ENCODE data around the gene PGM2.

Gene PGM2

GRCh38 chr4:37830640-37831039 is 4.2 kb downstream of the PGM2 start:
- Mint-ChIP-seq H3K9me3 (no peaks in the 10 kb centered on the region), H3K27ac (no peak overlapping the region), H3K36me3 (peaks cover 76% of the 10 kb centered on the region), H3K4me1 (peaks cover 36% of the 10 kb centered on the region), H3K4me3 (no peak overlapping the region)
- ATAC-seq, result no peak
- DNase-seq (ENCODE audit: low spot score in 2 of 2), result no peak

DNA sequence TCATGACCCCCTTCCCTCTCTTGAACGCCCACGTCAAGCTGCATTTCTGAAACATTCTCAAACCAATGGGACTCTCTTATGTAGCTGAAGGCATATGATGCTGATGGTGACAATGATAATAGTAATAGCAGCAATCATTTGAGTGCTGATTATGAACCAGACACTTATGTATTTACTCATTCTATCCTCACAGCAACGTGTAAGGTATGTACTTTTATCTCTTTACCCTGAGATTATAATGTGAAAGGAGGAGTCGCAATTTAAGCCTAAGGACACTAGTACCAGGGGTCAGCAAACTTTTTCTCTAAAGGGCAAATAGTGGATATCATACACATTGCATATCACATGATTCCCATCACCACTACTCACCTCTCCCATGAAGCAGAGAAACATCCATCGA is 8.5 kb downstream of the PGM2 start:
- Mint-ChIP-seq H3K27ac (no peak overlapping the region), H3K36me3 (peaks cover 90% of the 10 kb centered on the region), H3K9me3 (no peaks in the 10 kb centered on the region), H3K4me3 (no peak overlapping the region), H3K4me1 (peaks cover 23% of the 10 kb centered on the region)
- ATAC-seq (no peak), DNase-seq (ENCODE audit: low spot score in 2 of 2) (no peak)

- DNase-seq (ENCODE audit: low spot score in 2 of 2), result no peak
- ATAC-seq, result no peak
- H3K4me1 Mint-ChIP-seq, result peaks cover 17% of the 10 kb centered on the region
- H3K27ac Mint-ChIP-seq, result no peak overlapping the region
- no peak overlapping the region for H3K4me3 Mint-ChIP-seq
- H3K36me3 Mint-ChIP-seq, result peaks cover 89% of the 10 kb centered on the region
- no peaks in the 10 kb centered on the region for H3K9me3 Mint-ChIP-seq
These were observed 9.3 kb downstream of the PGM2 start for GRCh38 chr4:37835806-37836205.

GRCh38 chr4:37836274-37836673 is 9.8 kb downstream of the PGM2 start:
- DNase-seq (ENCODE audit: low spot score in 2 of 2) (no peak), ATAC-seq (no peak)
- H3K36me3 Mint-ChIP-seq, result peaks cover 89% of the 10 kb centered on the region
- peak overlapping the region; percentile 1 for H3K27ac Mint-ChIP-seq
- H3K4me3 Mint-ChIP-seq, result no peak overlapping the region
- H3K9me3 Mint-ChIP-seq, result no peaks in the 10 kb centered on the region
- H3K4me1 Mint-ChIP-seq, result peaks cover 17% of the 10 kb centered on the region

GRCh38 chr4:37836838-37837440 is 10.5 kb downstream of the PGM2 start:
- peak overlapping the region; percentile 1 for H3K27ac Mint-ChIP-seq
- ATAC-seq (no peak), DNase-seq (ENCODE audit: low spot score in 2 of 2) (no peak)
- no peaks in the 10 kb centered on the region for H3K9me3 Mint-ChIP-seq
- H3K4me1 Mint-ChIP-seq, result peaks cover 17% of the 10 kb centered on the region
- H3K36me3 Mint-ChIP-seq, result peaks cover 89% of the 10 kb centered on the region
- no peak overlapping the region for H3K4me3 Mint-ChIP-seq

- DNase-seq (ENCODE audit: low spot score in 2 of 2) (no peak), ATAC-seq (no peak)
- Mint-ChIP-seq H3K36me3 (peaks cover 89% of the 10 kb centered on the region), H3K4me1 (peaks cover 17% of the 10 kb centered on the region), H3K9me3 (no peaks in the 10 kb centered on the region), H3K4me3 (no peak overlapping the region), H3K27ac (peak overlapping the region; percentile 1)
These were observed 11.0 kb downstream of the PGM2 start for GRCh38 chr4:37837446-37837845.

- H3K9me3 Mint-ChIP-seq, result no peaks in the 10 kb centered on the region
- DNase-seq (ENCODE audit: low spot score in 2 of 2) (no peak), ATAC-seq (no peak)
- no peak overlapping the region for H3K27ac Mint-ChIP-seq
- peaks cover 17% of the 10 kb centered on the region for H3K4me1 Mint-ChIP-seq
- H3K36me3 Mint-ChIP-seq, result peaks cover 91% of the 10 kb centered on the region
- no peak overlapping the region for H3K4me3 Mint-ChIP-seq
These were observed 12.9 kb downstream of the PGM2 start for GRCh38 chr4:37839426-37839825.

DNA sequence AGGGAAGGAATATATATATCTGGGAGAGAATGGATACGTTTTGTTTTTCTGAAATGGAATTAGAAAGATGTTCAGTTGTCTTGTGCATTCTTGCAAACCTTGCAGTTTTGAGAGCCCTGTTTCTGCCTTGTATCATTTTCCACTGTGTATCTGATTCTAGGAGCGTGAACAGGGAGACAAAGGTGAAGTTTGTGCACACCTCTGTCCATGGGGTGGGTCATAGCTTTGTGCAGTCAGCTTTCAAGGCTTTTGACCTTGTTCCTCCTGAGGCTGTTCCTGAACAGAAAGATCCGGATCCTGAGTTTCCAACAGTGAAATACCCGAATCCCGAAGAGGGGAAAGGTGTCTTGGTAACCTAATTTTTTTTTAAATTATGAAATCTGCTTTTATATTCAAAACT is 17.7 kb downstream of the PGM2 start:
- H3K4me1 Mint-ChIP-seq, result no peaks in the 10 kb centered on the region
- H3K27ac Mint-ChIP-seq, result no peak overlapping the region
- H3K36me3 Mint-ChIP-seq, result peaks cover 96% of the 10 kb centered on the region
- H3K9me3 Mint-ChIP-seq, result no peaks in the 10 kb centered on the region
- DNase-seq (ENCODE audit: low spot score in 2 of 2) (no peak), ATAC-seq (no peak)
- H3K4me3 Mint-ChIP-seq, result no peak overlapping the region

DNA sequence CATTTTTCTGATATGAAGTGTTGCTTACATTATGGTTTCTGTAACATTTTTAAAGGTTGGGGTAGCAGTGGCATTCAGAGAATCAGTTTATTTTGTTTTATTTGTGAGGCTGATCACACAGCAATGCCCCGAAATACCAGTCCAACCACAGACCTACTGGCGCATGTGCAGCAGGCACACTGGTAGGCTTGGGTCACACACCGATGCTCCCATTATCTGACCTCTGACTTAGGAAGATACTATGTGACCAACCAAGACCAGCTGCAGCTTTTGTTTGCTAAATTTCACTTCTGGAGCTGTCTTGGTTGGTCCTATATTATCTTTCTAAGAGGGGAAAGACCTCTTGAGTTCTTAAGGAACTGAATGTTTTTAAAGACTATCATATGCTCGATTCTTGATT is 18.7 kb downstream of the PGM2 start:
- H3K4me1 Mint-ChIP-seq, result no peaks in the 10 kb centered on the region
- H3K36me3 Mint-ChIP-seq, result peaks cover 96% of the 10 kb centered on the region
- H3K4me3 Mint-ChIP-seq, result no peak overlapping the region
- ATAC-seq (no peak), DNase-seq (ENCODE audit: low spot score in 2 of 2) (no peak)
- no peaks in the 10 kb centered on the region for H3K9me3 Mint-ChIP-seq
- no peak overlapping the region for H3K27ac Mint-ChIP-seq

DNA sequence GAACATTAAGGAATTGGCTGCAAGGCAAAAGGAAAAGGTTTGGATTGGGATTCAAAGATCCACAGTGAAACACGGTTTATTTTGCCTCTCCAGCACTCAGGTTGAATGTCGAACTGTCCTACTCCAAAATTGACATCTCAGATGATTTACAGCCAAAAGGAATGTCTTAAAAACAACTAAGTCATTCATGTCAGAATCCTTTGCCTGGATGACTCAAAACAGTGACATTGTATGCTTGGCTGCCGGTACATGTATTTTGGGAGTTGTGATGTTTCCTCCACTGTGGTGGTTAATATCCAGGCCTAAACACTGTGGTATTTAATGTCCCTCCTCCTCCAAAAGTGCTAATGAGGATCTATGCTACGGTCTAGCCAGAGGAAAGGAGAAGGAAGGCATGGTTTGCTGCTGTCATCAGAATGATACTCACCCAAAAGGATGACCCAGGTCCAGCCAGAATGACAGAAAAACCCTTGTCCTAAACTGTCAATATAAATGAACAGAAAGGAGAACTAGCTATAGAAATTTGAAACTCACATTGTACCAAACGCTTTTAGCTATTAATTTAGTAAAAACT is 20.9 kb downstream of the PGM2 start:
- Mint-ChIP-seq H3K9me3 (no peaks in the 10 kb centered on the region), H3K36me3 (peaks cover 97% of the 10 kb centered on the region), H3K27ac (no peak overlapping the region), H3K4me1 (no peaks in the 10 kb centered on the region), H3K4me3 (no peak overlapping the region)
- DNase-seq (ENCODE audit: low spot score in 2 of 2), result no peak
- ATAC-seq, result no peak

DNA sequence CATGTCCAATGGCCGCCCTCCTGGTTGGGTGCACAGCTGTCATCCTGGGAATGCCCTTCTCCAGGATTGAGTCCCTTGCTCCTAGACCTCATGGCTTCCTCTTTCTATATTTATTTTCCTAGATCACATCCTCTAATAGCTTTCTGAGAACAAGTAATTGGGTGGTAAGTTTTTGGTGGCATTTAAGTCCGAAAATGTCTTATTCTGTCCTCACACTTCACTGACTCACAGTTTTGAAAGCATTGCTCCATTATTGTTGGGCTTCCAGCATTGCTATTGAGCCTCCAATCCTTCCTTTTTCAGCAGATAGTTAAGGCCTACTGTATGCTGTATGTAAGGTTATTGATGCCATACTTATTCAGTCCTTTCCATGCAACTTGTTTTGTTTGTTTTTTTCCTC is 25.9 kb downstream of the PGM2 start:
- no peak for ATAC-seq
- Mint-ChIP-seq H3K27ac (no peak overlapping the region), H3K36me3 (peaks cover 93% of the 10 kb centered on the region), H3K4me1 (no peaks in the 10 kb centered on the region), H3K4me3 (no peak overlapping the region), H3K9me3 (no peaks in the 10 kb centered on the region)
- DNase-seq (ENCODE audit: low spot score in 2 of 2), result no peak

DNA sequence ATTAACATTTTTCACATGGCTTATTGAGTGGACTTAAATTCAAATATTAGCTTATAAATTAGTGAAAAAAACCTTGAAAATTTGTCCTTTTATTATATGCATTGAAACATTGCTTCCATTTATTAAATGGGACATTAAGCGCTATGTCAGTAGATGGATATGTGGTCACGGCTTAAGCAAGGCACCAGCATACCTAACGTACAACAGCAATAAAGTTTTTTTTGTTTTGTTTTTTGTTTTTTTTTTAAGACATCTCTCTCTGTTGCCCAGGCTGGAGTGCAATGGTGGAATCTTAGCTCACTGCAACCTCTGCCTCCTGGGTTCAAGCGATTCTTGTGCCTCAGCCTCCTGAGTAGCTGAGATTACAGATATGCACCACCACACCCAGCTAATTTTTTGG is 31.6 kb downstream of the PGM2 start:
- no peaks in the 10 kb centered on the region for H3K4me1 Mint-ChIP-seq
- H3K9me3 Mint-ChIP-seq, result no peaks in the 10 kb centered on the region

GRCh38 chr4:37858872-37859271 is 32.4 kb downstream of the PGM2 start:
- no peak overlapping the region for H3K4me3 Mint-ChIP-seq
- no peak overlapping the region for H3K27ac Mint-ChIP-seq
- no peaks in the 10 kb centered on the region for H3K9me3 Mint-ChIP-seq
- no peaks in the 10 kb centered on the region for H3K4me1 Mint-ChIP-seq
- ATAC-seq (no peak), DNase-seq (ENCODE audit: low spot score in 2 of 2) (no peak)
- H3K36me3 Mint-ChIP-seq, result peaks cover 71% of the 10 kb centered on the region

More for the DNA sequence above, 31.6 kb downstream of the PGM2 start:
- Mint-ChIP-seq H3K36me3 (peaks cover 74% of the 10 kb centered on the region), H3K27ac (no peak overlapping the region), H3K4me3 (no peak overlapping the region)
- no peak for ATAC-seq
- no peak for DNase-seq (ENCODE audit: low spot score in 2 of 2)

GRCh38 chr4:37860266-37860665 is 33.8 kb downstream of the PGM2 start:
- ATAC-seq (no peak), DNase-seq (ENCODE audit: low spot score in 2 of 2) (no peak)
- peaks cover 60% of the 10 kb centered on the region for H3K36me3 Mint-ChIP-seq
- H3K27ac Mint-ChIP-seq, result no peak overlapping the region
- H3K4me1 Mint-ChIP-seq, result no peaks in the 10 kb centered on the region
- no peak overlapping the region for H3K4me3 Mint-ChIP-seq
- H3K9me3 Mint-ChIP-seq, result no peaks in the 10 kb centered on the region

GRCh38 chr4:37862961-37863360 is 36.5 kb downstream of the PGM2 start:
- Mint-ChIP-seq H3K4me1 (no peaks in the 10 kb centered on the region), H3K4me3 (no peak overlapping the region), H3K36me3 (peaks cover 42% of the 10 kb centered on the region), H3K9me3 (no peaks in the 10 kb centered on the region), H3K27ac (no peak overlapping the region)
- ATAC-seq (no peak), DNase-seq (ENCODE audit: low spot score in 2 of 2) (no peak)

DNA sequence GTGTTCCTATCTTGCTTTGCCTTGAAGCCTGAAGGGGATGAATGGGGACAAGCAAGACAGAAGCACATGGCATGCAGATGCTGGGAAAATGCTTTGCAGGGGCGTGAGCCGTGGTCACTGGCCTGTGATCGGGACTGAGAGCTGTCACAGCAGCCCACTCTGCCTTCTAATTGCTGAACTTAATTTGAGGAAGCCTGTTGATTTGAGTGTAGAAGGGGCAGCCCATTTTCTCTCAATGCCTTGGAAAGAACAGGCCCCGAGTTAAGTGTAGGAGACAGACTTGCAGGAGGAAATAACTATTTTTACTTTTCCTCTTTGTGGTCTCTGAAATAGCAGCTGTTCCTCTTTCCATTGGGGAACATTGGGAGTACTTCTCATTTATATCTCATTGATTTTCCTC is 38.3 kb downstream of the PGM2 start:
- H3K4me3 Mint-ChIP-seq, result no peak overlapping the region
- peaks cover 31% of the 10 kb centered on the region for H3K36me3 Mint-ChIP-seq
- H3K9me3 Mint-ChIP-seq, result no peaks in the 10 kb centered on the region
- no peaks in the 10 kb centered on the region for H3K4me1 Mint-ChIP-seq
- DNase-seq (ENCODE audit: low spot score in 2 of 2), result no peak
- H3K27ac Mint-ChIP-seq, result no peak overlapping the region
- no peak for ATAC-seq

- ATAC-seq, result no peak
- no peaks in the 10 kb centered on the region for H3K4me1 Mint-ChIP-seq
- no peak for DNase-seq (ENCODE audit: low spot score in 2 of 2)
- no peak overlapping the region for H3K4me3 Mint-ChIP-seq
- no peaks in the 10 kb centered on the region for H3K9me3 Mint-ChIP-seq
- H3K36me3 Mint-ChIP-seq, result peaks cover 31% of the 10 kb centered on the region
- no peak overlapping the region for H3K27ac Mint-ChIP-seq
These were observed 39.0 kb downstream of the PGM2 start for GRCh38 chr4:37865450-37865849.
